LNCaP clone FGC (cell line): ENCODE measurements around the gene SEC23A.
"Not testable (repeated sequence)": the region's sequence is repeated elsewhere in the genome, so short reads cannot be mapped to it uniquely, and the experiment has no call there.

Source experiments
- DNase-seq: peaks from one replicate; pipeline ENCODE4 v3.0.0-alpha.2; 2011; ENCODE audit warnings: low read depth
- H3K4me3 ChIP-seq: 2 replicates; pipeline ENCODE4 v1.5.1; 2011; ENCODE audit warnings: mild to moderate bottlenecking, low read depth, low read length, control low read depth
- TF ChIP-seq, protein P1 (sequence below): IDR thresholded peaks from 2 replicates; pipeline ENCODE4 v1.5.1; 2012; ENCODE audit warnings: mild to moderate bottlenecking; ENCODE audit not compliant: control insufficient read depth, insufficient read depth; ENCODE audit errors: extremely low read depth

Gene SEC23A

DNA sequence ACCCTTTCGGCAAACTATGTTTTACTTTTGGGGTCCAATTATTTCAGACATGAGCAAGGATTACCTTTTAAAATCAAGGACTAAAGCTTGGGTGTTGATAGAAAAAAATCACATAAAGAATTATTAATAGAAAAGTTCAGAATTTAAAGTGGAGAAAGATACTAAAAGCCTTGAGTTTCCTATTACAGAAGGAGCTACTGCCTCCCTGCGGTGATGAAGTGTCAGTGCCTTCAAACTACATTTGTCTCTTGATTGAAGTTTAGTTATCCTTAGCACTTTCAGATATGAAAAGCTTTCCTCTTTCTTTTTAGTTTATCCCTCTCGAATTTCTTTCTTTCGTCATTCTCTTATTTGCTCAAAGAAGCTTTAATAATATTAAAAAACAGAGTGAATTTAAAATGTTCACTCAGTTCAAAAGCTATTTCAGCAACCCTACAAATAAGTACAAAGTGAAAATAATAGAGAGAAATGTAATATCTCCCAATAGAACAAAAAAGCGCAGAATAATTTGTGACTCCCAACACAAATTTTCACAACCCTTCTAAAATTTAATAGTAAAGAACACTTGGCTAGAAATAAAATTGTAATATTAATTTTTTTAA lies 87.6 kb downstream of the SEC23A start:
- DNase-seq: no peak
- H3K4me3 ChIP-seq: no peak overlapping the region
- TF ChIP-seq, protein P1, sequence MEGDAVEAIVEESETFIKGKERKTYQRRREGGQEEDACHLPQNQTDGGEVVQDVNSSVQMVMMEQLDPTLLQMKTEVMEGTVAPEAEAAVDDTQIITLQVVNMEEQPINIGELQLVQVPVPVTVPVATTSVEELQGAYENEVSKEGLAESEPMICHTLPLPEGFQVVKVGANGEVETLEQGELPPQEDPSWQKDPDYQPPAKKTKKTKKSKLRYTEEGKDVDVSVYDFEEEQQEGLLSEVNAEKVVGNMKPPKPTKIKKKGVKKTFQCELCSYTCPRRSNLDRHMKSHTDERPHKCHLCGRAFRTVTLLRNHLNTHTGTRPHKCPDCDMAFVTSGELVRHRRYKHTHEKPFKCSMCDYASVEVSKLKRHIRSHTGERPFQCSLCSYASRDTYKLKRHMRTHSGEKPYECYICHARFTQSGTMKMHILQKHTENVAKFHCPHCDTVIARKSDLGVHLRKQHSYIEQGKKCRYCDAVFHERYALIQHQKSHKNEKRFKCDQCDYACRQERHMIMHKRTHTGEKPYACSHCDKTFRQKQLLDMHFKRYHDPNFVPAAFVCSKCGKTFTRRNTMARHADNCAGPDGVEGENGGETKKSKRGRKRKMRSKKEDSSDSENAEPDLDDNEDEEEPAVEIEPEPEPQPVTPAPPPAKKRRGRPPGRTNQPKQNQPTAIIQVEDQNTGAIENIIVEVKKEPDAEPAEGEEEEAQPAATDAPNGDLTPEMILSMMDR: peak; percentile 74

DNA sequence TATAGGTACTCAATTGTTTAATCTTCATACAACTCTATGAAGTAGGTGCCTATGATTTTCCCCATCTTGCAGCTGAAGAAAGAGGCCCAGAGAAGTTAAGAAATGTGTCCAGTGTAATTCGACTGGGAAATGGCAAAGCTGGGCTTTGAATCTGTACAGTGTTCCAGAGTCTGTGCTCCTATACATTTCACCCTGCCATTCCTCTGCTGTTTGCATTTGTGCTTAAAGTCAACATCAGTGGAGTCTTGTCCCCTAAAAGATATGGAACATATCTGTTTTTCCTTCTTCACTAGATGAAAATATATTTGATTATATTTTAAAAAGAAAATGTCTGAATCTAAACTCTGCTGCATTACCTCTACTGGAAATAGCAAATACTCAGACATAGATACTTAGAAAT lies 88.6 kb downstream of the SEC23A start:
- DNase-seq: no peak
- TF ChIP-seq, protein P1: no peak
- no peak overlapping the region for H3K4me3 ChIP-seq

DNA sequence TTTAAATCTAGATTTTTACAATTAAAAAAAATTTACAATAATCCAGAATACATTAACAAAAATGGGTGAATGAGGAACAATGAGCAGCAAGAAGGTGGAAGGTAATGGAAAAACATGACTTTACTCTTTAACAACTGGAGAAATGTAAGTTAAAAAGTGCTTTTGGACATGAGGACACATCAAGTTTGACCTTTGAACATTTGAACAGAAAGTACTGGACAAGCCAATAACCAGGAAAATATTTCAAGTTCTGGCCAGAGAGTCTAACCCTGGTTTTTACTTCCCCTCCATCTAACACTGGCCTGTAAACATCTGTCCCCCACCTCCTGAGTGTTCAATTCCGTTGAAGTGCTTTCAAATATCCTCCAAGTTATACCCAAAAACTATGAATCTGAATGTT lies 94.1 kb downstream of the SEC23A start:
- DNase-seq, H3K4me3 ChIP-seq: not testable (repeated sequence)

DNA sequence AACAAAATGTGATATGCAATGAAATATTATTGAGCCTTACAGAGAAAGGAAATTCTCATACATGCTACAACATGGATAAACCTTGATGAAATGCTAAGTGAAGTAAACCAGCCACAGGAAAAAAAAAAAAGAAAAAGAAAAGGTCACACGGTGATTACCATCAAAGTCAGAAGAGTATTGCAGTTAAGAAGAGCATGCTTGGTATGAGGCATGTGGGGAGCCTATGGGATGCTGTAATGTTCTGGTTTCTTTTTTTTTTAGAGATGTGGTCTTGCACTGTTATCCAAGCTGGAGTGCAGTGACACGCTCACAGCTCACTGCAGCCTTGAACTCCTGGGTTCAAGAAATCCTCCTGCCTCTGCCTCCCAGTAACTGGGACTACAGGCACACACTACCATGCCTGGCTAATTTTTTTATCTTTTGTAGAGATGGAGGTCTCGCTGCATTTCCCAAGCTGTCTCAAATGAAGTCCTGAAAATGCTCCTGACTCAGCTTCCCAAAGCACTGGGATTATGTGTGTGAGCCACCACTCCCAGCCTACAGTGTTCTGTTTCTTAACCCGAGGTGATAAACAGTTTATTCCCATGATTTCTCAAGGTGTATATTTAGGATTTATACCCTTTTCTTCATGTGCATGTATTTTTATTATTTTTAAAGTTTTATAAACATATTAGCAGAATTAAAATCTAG lies 96.2 kb downstream of the SEC23A start:
- no peak overlapping the region for H3K4me3 ChIP-seq
- TF ChIP-seq, protein P1: no peak
- DNase-seq: no peak

DNA sequence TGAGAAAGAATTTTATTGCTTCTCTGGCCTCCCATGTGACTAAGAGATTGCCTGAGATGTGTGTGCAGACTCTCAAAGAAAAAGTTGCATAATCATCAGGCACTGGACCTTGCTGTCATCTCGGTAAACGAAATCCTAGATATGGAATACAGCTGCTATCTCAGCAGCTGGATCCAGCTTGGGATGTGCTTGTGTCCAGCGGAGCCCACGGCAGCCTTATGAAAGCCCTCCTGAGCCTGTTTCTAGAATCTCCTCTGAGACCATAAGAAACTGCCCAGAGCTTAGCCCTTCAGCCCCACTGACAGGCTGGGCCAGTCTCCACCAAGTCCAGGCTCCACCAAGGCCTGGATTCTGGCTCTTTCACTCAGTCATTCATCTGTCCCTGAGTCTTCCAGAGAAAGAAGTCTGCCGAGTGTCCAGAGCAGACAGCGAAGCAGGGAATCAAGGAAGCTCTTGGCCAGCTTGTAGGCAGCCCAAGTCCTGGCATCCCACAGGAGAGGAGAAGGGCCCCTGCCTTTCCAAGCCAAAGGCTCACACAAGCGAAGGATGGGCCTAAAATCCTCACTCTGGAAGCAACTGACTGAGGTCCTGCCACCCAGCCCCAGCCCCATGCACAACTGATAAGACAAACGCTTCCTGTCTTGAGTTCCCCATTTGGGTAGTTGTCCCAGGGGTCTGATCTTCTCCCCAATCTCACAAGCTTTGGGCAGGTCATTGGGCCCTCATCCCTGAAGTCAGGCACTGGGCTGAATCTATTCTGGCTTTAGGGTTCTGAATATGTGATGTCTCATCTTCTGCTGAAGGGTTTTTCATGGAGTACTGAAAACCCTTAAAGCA lies 97.8 kb downstream of the SEC23A start:
- DNase-seq: no peak
- H3K4me3 ChIP-seq: no peak overlapping the region
- TF ChIP-seq, protein P1: no peak

DNA sequence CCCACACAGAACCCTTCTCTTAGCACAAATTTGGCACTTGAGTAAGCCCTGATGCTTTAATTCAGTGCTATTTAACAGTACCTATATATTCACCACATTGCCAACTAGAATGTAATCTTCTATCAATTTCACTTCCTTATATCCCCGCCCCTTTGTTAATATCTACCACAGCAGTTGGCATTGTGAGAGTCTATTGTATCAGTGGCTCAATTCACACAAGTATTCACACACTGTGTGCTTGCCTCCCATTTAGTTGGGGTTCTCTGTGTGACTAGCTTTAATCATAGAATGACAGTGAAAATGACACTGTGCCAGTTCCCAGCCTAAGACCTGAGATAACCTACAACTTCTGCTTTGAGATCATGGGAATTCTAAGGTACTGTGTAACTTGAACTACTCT lies 103.1 kb downstream of the SEC23A start:
- TF ChIP-seq, protein P1: no peak
- H3K4me3 ChIP-seq: no peak overlapping the region
- no peak for DNase-seq

DNA sequence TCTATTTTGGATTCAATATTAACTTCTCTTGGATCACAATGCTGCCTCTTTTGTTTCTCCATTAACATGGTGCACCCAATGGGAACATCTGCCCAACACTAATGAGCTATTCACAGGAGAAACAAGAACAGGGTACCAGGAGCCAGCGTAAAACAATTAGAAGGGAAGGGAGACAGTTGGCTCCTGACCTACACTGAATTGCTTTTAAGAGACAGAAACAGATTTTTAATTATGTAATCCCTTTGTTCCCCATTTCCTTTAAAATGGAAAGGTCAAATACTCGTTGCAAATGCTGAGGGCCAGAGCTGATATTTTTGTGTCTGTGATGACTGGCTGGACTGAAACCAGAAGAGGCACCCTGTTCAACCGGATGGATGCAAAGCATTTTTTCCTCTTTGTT lies 108.3 kb downstream of the SEC23A start:
- H3K4me3 ChIP-seq: no peak overlapping the region
- TF ChIP-seq, protein P1: no peak
- DNase-seq: no peak
